ACC112 (cell line): ENCODE results near the gene PBXIP1.

Source experiments
- H2AFZ ChIP-seq: fragments of 200-600 bp; sonication (generic); one replicate; pipeline ENCODE4 v1.6.0; 2017; ENCODE audit warnings: antibody characterized with exemption, low read length; ENCODE audit not compliant: unreplicated experiment
- H3K27ac ChIP-seq: fragments of 200-600 bp; sonication (generic); 2 replicates; pipeline ENCODE4 v1.5.1; 2014; ENCODE audit warnings: low read depth, mild to moderate bottlenecking, antibody characterized with exemption, low read length, moderate library complexity
- H3K27me3 ChIP-seq: fragments of 200-600 bp; sonication (generic); 2 replicates; pipeline ENCODE4 v1.6.1; 2014; ENCODE audit warnings: mild to moderate bottlenecking, antibody characterized with exemption, low read length, moderate library complexity, mixed read lengths; ENCODE audit not compliant: insufficient read depth
- H3K36me3 ChIP-seq: fragments of 200-600 bp; sonication (generic); 2 replicates; pipeline ENCODE4 v1.6.1; 2016; ENCODE audit warnings: mild to moderate bottlenecking, antibody characterized with exemption, low read length, moderate library complexity, mixed read lengths; ENCODE audit not compliant: insufficient read depth
- H3K4me1 ChIP-seq: fragments of 200-600 bp; sonication (generic); one replicate; pipeline ENCODE4 v1.6.1; 2016; ENCODE audit warnings: low read length, mixed read lengths; ENCODE audit not compliant: insufficient read depth, unreplicated experiment, control insufficient read depth
- H3K4me3 ChIP-seq: fragments of 200-600 bp; sonication (generic); 2 replicates; pipeline ENCODE4 v1.5.1; 2014; ENCODE audit warnings: mild to moderate bottlenecking, low read depth, low read length
- H3K79me2 ChIP-seq: fragments of 200-600 bp; sonication (generic); one replicate; pipeline ENCODE4 v1.6.0; 2016; ENCODE audit warnings: low read length; ENCODE audit not compliant: control insufficient read depth, unreplicated experiment, insufficient read depth

The PBXIP1 gene

GRCh38 chr1:154971341-154971998 lies 15.6 kb upstream of the PBXIP1 start:
- Histone ChIP-seq H3K4me1 (peaks cover 46% of the 10 kb centered on the region), H3K4me3 (peak overlapping the region; percentile 90), H3K36me3 (no peaks in the 10 kb centered on the region; the same call in 1 of the 2 replicates), H3K79me2 (peaks cover 60% of the 10 kb centered on the region), H2AFZ (no peak overlapping the region), H3K27ac (peak overlapping the region; percentile 97), H3K27me3 (no peaks in the 10 kb centered on the region)

DNA sequence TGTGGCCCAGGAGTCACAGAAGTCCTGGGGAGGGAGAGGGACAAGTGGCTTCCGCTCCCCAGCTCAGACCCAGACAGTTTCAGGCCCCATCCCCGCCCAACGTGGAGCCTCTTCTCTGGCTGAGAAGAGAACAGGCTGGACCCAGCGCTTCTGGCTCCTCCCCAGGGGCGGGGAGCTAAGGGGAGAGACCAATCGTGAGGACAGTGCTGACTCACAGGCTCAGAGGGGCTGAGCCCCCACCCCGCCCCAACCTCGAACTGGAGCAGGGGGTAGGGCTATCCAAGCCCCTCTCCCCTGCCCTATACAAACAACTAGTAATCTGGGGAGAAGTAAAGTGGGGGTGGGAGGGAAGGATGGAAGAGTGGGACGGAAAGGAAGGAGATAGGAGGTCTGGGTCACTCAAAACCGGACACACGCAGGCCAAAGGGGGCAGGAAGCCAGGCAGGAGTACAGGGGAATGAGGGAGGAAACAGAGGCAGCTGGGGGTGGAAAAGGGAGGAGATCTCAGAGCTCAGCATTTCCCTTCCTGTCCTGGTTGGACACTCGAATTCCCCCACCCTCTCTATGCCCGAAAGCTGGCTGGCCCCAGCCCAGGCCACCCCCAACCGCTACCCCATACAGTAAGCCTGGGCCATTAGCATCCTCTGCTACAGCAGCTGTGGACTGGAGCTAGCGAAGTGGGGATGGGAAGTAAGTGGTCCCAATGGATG lies 14.9 kb upstream of the PBXIP1 start, which contains the start of gene SHC1:
TSS of gene SHC1 (minus strand) at position 117 of the 710 bp plus-strand sequence. CDS start 221 bp downstream, outside the sequence.
- Histone ChIP-seq H3K79me2 (peaks cover 59% of the 10 kb centered on the region), H3K4me1 (peaks cover 46% of the 10 kb centered on the region), H3K36me3 (no peaks in the 10 kb centered on the region; the same call in 1 of the 2 replicates), H2AFZ (no peak within 1 kb of the TSS), H3K27me3 (no peaks in the 10 kb centered on the region), H3K4me3 (peak within 1 kb of the TSS; percentile 90), H3K27ac (peak within 1 kb of the TSS; percentile 97)

DNA sequence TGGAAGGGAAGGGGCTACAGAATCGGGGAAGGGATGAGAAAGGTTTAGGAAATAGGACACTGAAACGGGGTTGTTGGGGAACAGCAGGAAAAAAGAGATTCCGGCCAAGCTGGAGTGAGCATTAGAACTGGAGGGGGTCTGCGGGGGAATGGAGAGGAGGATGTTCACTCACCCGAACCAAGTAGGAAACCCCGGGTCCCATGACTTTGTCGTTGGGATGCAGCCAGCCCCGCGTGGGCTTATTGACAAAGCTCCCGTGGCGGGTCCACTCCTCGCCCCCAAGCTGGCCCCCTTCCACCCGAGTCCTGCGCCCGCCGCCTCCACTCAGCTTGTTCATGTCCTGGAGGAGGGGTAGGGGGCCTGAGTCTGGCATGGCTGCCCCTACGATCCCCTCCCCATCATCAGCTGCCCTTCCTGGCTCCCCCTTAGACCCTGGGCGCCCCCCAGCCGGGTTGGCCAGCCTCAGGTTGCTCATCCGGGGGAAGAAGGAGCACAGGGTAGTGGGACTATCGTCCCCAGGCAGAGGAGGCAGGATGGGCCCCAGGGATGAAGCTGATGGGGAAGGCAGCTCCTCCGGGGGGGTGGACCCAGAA lies 14.1 kb upstream of the PBXIP1 start:
- peak overlapping the region; percentile 90 for H3K4me3 ChIP-seq
- no peak overlapping the region for H2AFZ ChIP-seq
- H3K79me2 ChIP-seq = peaks cover 51% of the 10 kb centered on the region
- H3K4me1 ChIP-seq = peaks cover 50% of the 10 kb centered on the region
- peak overlapping the region; percentile 97 for H3K27ac ChIP-seq
- H3K36me3 ChIP-seq = no peaks in the 10 kb centered on the region; the same call in 1 of the 2 replicates
- H3K27me3 ChIP-seq = no peaks in the 10 kb centered on the region

DNA sequence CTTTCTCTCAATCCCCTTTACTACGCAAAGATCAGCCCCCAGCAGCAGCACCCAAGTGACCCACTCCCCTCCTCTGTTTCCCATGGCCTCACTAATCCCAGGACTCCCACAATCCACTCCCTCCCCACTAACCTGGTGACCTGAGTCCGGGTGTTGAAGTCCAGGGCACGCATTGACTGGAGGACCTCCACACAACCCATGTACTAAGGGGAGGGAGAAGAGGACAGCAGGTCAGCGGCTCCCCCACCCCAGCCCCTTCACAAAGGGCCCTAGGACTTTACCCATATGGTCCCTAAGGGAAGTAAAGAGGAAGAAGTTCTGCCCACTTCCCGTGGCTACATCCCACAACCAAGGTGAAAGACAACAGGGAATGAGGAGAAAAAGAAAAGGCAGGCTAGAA lies 13.3 kb upstream of the PBXIP1 start:
- peaks cover 3% of the 10 kb centered on the region; the same call in 1 of the 2 replicates for H3K36me3 ChIP-seq
- H3K4me1 ChIP-seq = peaks cover 50% of the 10 kb centered on the region
- no peaks in the 10 kb centered on the region for H3K27me3 ChIP-seq
- no peak overlapping the region for H2AFZ ChIP-seq
- peak overlapping the region; percentile 90 for H3K4me3 ChIP-seq
- H3K27ac ChIP-seq = peak overlapping the region; percentile 97
- H3K79me2 ChIP-seq = peaks cover 50% of the 10 kb centered on the region

GRCh38 chr1:154968731-154969130 lies 12.8 kb upstream of the PBXIP1 start:
- Histone ChIP-seq H2AFZ (no peak overlapping the region), H3K79me2 (peaks cover 50% of the 10 kb centered on the region), H3K36me3 (peaks cover 3% of the 10 kb centered on the region; the same call in 1 of the 2 replicates), H3K4me1 (peaks cover 53% of the 10 kb centered on the region), H3K4me3 (peak overlapping the region; percentile 90), H3K27me3 (no peaks in the 10 kb centered on the region), H3K27ac (peak overlapping the region; percentile 97)

DNA sequence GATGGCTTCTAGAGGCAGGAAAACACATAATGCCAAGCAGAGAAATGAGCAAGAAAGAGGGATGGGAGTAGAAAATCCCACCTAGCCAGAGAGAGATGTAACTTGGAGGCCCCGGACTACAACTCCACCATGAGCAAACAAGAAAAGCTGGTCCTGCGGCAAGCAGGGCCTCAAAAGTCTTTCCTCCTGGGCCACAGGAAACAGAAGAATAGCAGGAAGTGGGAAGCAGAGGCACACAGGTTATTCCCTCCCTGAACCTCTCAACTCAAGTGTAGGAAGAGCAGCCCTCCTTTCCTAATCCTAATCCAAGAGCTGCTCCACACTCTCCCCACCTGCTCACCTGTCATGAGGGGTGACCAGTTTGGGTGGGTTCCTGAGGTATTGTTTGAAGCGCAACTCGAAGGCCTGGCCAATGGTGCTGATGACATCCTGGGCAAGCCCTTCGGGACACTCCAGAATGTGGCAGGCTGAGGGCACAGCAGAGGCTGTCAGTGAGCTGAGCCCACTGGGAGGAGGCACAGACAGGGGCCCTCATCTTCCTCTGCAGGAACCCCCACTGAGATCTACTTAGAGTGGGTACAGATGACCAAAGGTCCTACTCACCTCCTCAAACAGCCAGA lies 11.5 kb upstream of the PBXIP1 start:
- H3K4me1 ChIP-seq = peaks cover 61% of the 10 kb centered on the region
- H3K27ac ChIP-seq = peak overlapping the region; percentile 31
- peak overlapping the region; percentile 90; the same call in 1 of the 2 replicates for H3K4me3 ChIP-seq
- H3K36me3 ChIP-seq = peaks cover 3% of the 10 kb centered on the region; the same call in 1 of the 2 replicates
- H3K27me3 ChIP-seq = no peaks in the 10 kb centered on the region
- H3K79me2 ChIP-seq = peaks cover 50% of the 10 kb centered on the region
- H2AFZ ChIP-seq = no peak overlapping the region

DNA sequence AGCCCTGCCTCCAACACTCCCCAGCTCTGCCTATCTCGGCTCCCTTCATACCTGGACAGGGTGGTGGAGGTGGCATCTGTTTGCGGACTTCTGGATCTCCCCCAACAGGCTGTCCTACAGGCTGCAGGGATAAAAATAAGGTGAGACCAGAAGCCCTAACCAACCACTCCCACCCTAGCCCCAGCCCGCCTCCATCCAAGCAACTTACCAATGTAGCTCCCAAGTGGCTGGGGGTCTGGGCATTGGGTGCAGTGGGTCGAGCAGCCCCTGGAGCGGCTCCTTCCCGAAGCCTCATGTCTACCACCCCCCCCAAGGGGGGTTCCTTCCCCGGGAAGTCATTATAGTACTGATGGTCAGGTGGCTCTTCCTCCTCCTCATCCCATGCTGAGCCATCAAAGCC lies 10.2 kb upstream of the PBXIP1 start:
- H3K79me2 ChIP-seq = peaks cover 50% of the 10 kb centered on the region
- no peak overlapping the region for H2AFZ ChIP-seq
- H3K27me3 ChIP-seq = no peaks in the 10 kb centered on the region
- H3K36me3 ChIP-seq = peaks cover 3% of the 10 kb centered on the region; the same call in 1 of the 2 replicates
- H3K27ac ChIP-seq = no peak overlapping the region
- H3K4me3 ChIP-seq = no peak overlapping the region
- H3K4me1 ChIP-seq = peaks cover 51% of the 10 kb centered on the region

DNA sequence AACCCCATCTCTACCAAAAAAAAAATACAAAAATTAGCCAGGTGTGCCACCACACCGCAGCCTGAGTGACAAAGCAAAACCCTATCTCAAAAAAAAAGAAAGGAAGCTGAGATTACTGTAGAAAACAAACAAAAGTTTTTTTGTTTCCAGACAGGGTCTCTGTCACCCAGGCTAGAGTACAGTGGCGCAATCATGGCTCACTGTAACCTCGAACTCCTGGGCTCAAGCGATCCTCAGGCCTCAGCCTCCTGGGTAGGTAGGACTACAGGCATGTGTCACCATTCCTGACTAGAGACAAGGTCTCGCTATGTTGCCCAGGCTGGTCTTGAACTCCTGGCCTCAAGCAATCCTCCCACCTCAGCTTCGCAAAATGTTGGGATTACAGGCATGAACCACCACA lies 8.5 kb upstream of the PBXIP1 start:
- Histone ChIP-seq H3K79me2 (peaks cover 43% of the 10 kb centered on the region), H3K36me3 (peaks cover 3% of the 10 kb centered on the region; the same call in 1 of the 2 replicates), H3K4me1 (peaks cover 50% of the 10 kb centered on the region), H3K4me3 (no peak overlapping the region), H2AFZ (no peak overlapping the region), H3K27ac (peak overlapping the region; percentile 15; the same call in 1 of the 2 replicates), H3K27me3 (no peaks in the 10 kb centered on the region)

DNA sequence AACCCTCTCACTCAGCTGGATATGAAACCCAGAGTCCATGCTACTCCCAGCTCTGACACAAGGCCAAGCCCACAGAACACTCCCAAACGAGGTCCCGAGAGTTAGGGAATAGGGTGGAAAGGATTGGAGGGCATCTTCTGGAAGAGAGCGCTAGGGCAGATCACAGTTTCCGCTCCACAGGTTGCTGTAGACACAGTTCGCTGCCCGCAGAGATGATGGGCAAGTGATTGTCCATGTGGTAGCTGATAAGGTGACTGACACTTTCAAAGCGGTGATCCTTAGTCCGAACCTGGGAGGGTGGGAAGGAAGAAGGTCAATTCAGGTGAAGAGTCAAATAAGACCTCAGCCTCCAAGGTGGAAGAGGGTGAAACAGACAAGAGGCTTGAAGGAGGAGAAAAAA lies 7.7 kb upstream of the PBXIP1 start:
- Histone ChIP-seq H3K27me3 (no peaks in the 10 kb centered on the region), H3K36me3 (peaks cover 3% of the 10 kb centered on the region; the same call in 1 of the 2 replicates), H3K79me2 (peaks cover 36% of the 10 kb centered on the region), H2AFZ (no peak overlapping the region), H3K4me3 (no peak overlapping the region), H3K27ac (no peak overlapping the region), H3K4me1 (peaks cover 49% of the 10 kb centered on the region)

- peaks cover 3% of the 10 kb centered on the region; the same call in 1 of the 2 replicates for H3K36me3 ChIP-seq
- peaks cover 28% of the 10 kb centered on the region for H3K79me2 ChIP-seq
- no peak overlapping the region for H2AFZ ChIP-seq
- peaks cover 42% of the 10 kb centered on the region for H3K4me1 ChIP-seq
- H3K4me3 ChIP-seq = peak overlapping the region; percentile 83
- H3K27ac ChIP-seq = no peak overlapping the region
- H3K27me3 ChIP-seq = no peaks in the 10 kb centered on the region
Measured at GRCh38 chr1:154962795-154963330, 7.0 kb upstream of the PBXIP1 start.
